ENCODE measurements around the gene YTHDF2. TPM values are rescaled to one million over a fixed set of nuclear protein-coding genes. Genes with fewer than 3 reads are reported as not detected.
"Not testable (repeated sequence)": the region's sequence is repeated elsewhere in the genome, so short reads cannot be mapped to it uniquely, and the experiment has no call there.

Gene YTHDF2
- polyA plus RNA-seq, 2 donors = 35.2 to 36.3 TPM

DNA sequence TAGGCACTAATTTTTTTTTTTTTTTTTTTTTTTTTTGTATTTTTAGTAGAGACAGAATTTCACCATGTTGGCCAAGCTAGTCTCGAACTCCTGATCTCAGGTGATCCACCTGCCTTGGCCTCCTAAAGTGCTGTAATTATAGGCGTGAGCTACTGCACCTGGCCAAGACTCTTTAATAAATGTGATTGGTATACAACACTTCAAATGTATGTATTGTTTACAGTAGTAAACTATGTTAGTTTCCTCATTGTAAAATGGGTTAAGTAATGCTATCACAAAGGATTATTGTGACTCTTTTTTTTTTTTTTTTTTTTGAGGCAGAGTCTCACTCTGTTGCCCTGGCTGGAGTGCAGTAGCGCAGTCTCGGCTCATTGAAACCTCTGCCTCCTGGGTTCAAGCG is 11.4 kb upstream of the YTHDF2 start:
- not testable (repeated sequence) for H3K4me1 ChIP-seq (ENCODE audit: control insufficient read depth in 2 of 2, insufficient read depth in 2 of 2, low read length in 1 of 2); H3K27ac ChIP-seq (ENCODE audit: low read depth in 2 of 2, low read length in 1 of 2); H3K27me3 ChIP-seq (ENCODE audit: control insufficient read depth in 1 of 2, insufficient read depth in 2 of 2, low read length in 2 of 2); H3K36me3 ChIP-seq (ENCODE audit: control insufficient read depth in 2 of 2, insufficient read depth in 2 of 2, low read length in 1 of 2); H3K4me3 ChIP-seq (ENCODE audit: low read depth in 1 of 2, low read length in 2 of 2); H3K9me3 ChIP-seq (ENCODE audit: control insufficient read depth in 2 of 2, insufficient read depth in 1 of 2, low read depth in 1 of 2, low read length in 1 of 2)
- WGBS, 2 donors = 87 to 93% methylated on average over 5 of the region's 5 CpGs

DNA sequence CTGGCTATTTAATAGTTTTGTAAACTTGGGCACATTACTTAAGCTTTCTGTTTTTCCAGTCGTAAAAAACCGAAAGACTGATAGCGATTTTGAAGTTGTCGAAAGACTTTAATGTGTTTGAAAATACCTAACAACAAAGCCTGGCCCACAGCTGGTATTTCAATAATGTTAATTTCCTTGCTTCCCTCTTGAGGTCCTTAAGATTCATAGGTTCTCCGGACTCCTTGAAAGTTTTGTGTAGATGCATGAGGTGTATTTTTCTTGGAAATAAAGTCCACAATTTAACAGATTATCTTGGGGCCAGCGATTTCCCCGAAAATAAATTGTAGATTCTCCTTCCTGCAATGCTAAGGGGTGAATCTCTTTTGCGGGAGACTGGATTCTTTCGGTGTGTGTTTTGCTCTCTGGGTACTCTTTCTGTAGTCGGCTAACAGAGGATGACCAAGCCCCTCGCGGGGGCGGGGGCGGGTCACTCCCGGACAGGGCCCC is 735 bp upstream of the YTHDF2 start:
- no peaks in the 10 kb centered on the region for H3K27me3 ChIP-seq (ENCODE audit: control insufficient read depth in 1 of 2, insufficient read depth in 2 of 2, low read length in 2 of 2)
- H3K27ac ChIP-seq (ENCODE audit: low read depth in 2 of 2, low read length in 1 of 2) = peak overlapping the region; percentile 94 to 97
- peaks cover 0 to 3% of the 10 kb centered on the region in 2 donors for H3K4me1 ChIP-seq (ENCODE audit: control insufficient read depth in 2 of 2, insufficient read depth in 2 of 2, low read length in 1 of 2)
- H3K36me3 ChIP-seq (ENCODE audit: control insufficient read depth in 2 of 2, insufficient read depth in 2 of 2, low read length in 1 of 2) = peaks cover 0 to 4% of the 10 kb centered on the region in 2 donors
- peak overlapping the region; percentile 89 to 92 for H3K4me3 ChIP-seq (ENCODE audit: low read depth in 1 of 2, low read length in 2 of 2)
- no peaks in the 10 kb centered on the region for H3K9me3 ChIP-seq (ENCODE audit: control insufficient read depth in 2 of 2, insufficient read depth in 1 of 2, low read depth in 1 of 2, low read length in 1 of 2)
- WGBS, 2 donors = 14 to 17% methylated on average over 15 of the region's 15 CpGs

DNA sequence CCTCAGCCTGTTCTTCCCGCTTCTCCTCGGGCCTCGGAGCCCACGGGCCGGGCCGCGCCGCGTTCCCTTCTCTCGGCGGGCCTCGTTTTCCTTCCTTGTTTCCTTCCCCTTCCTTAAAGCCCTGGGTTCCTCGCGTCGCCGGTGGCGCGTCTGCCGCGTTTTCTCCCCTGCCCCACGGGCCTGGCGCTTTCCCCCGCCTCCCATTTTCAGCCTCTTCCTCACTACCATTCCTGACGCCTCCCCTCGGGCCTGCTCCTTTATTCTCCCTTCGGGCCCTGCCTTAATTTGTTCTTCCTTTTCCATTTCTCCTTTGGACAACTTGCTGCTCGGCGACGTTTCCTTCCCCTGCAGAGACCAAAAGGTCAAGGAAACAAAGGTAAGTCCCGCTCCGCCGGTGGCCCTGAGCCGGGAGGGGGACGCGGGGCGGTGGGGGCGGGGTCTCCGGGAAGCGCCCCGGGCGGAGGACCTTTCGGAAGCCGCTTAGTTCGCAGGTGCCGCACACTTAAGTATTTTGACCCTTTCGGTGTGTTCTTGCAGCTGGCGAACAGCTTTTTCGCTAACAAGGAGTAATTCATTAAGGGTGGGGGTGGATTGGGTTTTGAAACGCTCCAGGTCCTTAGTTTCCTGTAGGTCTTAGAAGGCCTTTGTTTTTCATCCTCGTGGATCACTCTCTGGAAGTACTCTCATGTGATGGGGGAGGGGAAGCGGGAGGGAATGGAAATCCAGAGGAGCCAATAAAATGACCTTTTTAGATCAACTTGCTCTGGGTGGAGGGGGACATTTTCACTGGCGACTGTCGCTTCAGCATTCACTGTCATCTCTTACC is 780 bp downstream of the YTHDF2 start:
- Histone ChIP-seq H3K9me3 (ENCODE audit: control insufficient read depth in 2 of 2, insufficient read depth in 1 of 2, low read depth in 1 of 2, low read length in 1 of 2) (no peaks in the 10 kb centered on the region), H3K4me1 (ENCODE audit: control insufficient read depth in 2 of 2, insufficient read depth in 2 of 2, low read length in 1 of 2) (peaks cover 0 to 3% of the 10 kb centered on the region in 2 donors), H3K36me3 (ENCODE audit: control insufficient read depth in 2 of 2, insufficient read depth in 2 of 2, low read length in 1 of 2) (peaks cover 0 to 9% of the 10 kb centered on the region in 2 donors), H3K27ac (ENCODE audit: low read depth in 2 of 2, low read length in 1 of 2) (peak overlapping the region; percentile 97 to 98), H3K27me3 (ENCODE audit: control insufficient read depth in 1 of 2, insufficient read depth in 2 of 2, low read length in 2 of 2) (no peaks in the 10 kb centered on the region), H3K4me3 (ENCODE audit: low read depth in 1 of 2, low read length in 2 of 2) (peak overlapping the region; percentile 89 to 92)
- WGBS, 2 donors = 0% methylated on average over 53 of the region's 53 CpGs

DNA sequence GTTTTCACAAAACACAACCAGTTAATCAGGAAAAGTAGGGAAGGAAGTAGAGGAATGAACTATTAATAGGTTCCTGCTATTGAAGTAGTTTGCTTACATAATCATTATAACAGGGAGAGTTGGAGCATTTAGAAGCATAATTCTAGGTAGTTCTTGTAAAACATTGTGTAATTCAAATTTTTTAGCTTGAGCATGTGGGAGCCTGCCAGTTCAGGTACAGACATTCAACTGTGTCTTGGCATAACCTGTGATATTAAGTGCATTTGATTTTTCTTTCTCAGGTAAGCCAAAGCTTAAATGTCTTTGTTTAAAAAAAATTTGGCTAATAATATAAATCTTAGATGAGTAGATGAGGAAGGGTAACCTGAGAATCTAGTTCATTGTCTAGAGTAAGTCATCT is 3.4 kb downstream of the YTHDF2 start:
- H3K27me3 ChIP-seq (ENCODE audit: control insufficient read depth in 1 of 2, insufficient read depth in 2 of 2, low read length in 2 of 2) = no peaks in the 10 kb centered on the region
- no peak overlapping the region for H3K4me3 ChIP-seq (ENCODE audit: low read depth in 1 of 2, low read length in 2 of 2)
- H3K27ac ChIP-seq (ENCODE audit: low read depth in 2 of 2, low read length in 1 of 2) = no peak overlapping the region
- no peaks in the 10 kb centered on the region for H3K9me3 ChIP-seq (ENCODE audit: control insufficient read depth in 2 of 2, insufficient read depth in 1 of 2, low read depth in 1 of 2, low read length in 1 of 2)
- H3K36me3 ChIP-seq (ENCODE audit: control insufficient read depth in 2 of 2, insufficient read depth in 2 of 2, low read length in 1 of 2) = peaks cover 5 to 22% of the 10 kb centered on the region in 2 donors
- peaks cover 0 to 3% of the 10 kb centered on the region in 2 donors for H3K4me1 ChIP-seq (ENCODE audit: control insufficient read depth in 2 of 2, insufficient read depth in 2 of 2, low read length in 1 of 2)

DNA sequence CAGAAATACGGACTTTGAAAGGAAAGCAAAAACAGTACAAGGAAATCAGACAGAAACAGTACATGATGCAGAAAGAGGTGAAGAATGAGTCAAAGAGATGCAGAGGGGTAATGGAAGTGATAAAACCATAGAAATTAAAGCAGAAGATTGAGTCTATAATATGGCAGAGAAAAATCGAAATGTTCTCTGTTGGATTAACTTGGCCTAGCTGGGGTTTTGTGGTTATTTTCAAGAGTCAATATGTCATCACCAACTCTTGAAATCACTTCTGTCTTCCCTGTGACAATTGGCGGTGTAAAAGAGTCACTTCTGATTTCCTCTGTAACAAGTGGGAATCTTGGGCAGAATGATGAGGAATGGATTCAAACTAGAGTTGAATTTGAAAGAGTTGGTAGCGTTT is 7.4 kb downstream of the YTHDF2 start:
- peaks cover 5 to 21% of the 10 kb centered on the region in 2 donors for H3K36me3 ChIP-seq (ENCODE audit: control insufficient read depth in 2 of 2, insufficient read depth in 2 of 2, low read length in 1 of 2)
- H3K4me1 ChIP-seq (ENCODE audit: control insufficient read depth in 2 of 2, insufficient read depth in 2 of 2, low read length in 1 of 2) = no peaks in the 10 kb centered on the region
- no peaks in the 10 kb centered on the region for H3K9me3 ChIP-seq (ENCODE audit: control insufficient read depth in 2 of 2, insufficient read depth in 1 of 2, low read depth in 1 of 2, low read length in 1 of 2)
- H3K4me3 ChIP-seq (ENCODE audit: low read depth in 1 of 2, low read length in 2 of 2) = no peak overlapping the region
- H3K27ac ChIP-seq (ENCODE audit: low read depth in 2 of 2, low read length in 1 of 2) = no peak overlapping the region
- H3K27me3 ChIP-seq (ENCODE audit: control insufficient read depth in 1 of 2, insufficient read depth in 2 of 2, low read length in 2 of 2) = no peaks in the 10 kb centered on the region
- 57 to 61% methylated on average over 4 of the region's 4 CpGs for WGBS, 2 donors

DNA sequence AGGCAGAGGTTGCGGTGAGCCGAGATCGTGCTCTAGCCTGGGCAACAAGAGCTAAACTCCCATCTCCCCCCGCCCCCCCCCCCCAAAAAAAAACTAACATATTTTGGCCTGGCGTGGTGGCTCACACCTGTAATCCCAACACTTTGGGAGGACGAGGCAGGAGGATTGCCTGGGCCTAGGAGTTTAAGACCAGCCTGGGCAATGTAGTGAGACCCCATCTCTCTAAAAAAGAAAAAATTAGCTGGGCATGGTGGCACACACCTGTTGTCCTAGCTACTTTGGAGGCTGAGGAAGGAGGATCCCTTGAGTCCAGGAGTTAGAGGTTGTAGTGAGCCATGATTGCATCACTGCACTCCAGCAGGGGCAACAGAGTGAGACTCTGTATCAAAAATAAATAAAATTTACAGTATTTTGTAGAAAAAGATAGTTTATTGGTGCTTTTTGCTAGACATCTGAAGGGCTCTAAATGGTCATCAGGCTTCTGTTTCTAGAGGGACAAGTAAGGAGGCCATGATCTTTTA is 9.0 kb downstream of the YTHDF2 start:
- Histone ChIP-seq H3K27me3 (ENCODE audit: control insufficient read depth in 1 of 2, insufficient read depth in 2 of 2, low read length in 2 of 2) (no peaks in the 10 kb centered on the region), H3K4me1 (ENCODE audit: control insufficient read depth in 2 of 2, insufficient read depth in 2 of 2, low read length in 1 of 2) (no peaks in the 10 kb centered on the region)
- WGBS, 2 donors = 94 to 96% methylated on average over 6 of the region's 6 CpGs

DNA sequence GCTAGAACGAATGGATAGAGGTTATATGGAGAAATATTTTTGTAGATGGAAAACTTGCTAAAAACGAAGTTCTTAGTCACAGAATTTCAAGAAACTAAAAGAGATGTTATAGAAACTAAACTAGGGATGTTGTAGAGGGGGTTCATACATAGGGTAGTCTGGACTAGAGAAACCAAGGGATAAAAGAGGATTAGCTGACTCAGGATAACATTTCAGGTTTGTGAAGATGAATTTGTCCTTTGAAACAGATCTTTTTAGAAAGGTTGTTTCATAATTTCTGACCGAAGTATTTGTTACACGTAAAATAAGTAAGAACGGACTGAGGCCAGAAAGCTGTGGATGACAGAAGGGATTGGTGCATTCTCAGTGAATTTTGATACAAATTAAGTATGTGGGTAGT is 13.6 kb downstream of the YTHDF2 start:
- no peak overlapping the region for H3K4me3 ChIP-seq (ENCODE audit: low read depth in 1 of 2, low read length in 2 of 2)
- H3K4me1 ChIP-seq (ENCODE audit: control insufficient read depth in 2 of 2, insufficient read depth in 2 of 2, low read length in 1 of 2) = no peaks in the 10 kb centered on the region
- WGBS, 2 donors = 75 to 82% methylated on average over 5 of the region's 5 CpGs
- peaks cover 0 to 3% of the 10 kb centered on the region in 2 donors for H3K36me3 ChIP-seq (ENCODE audit: control insufficient read depth in 2 of 2, insufficient read depth in 2 of 2, low read length in 1 of 2)
- no peaks in the 10 kb centered on the region for H3K27me3 ChIP-seq (ENCODE audit: control insufficient read depth in 1 of 2, insufficient read depth in 2 of 2, low read length in 2 of 2)
- no peak overlapping the region for H3K27ac ChIP-seq (ENCODE audit: low read depth in 2 of 2, low read length in 1 of 2)
- H3K9me3 ChIP-seq (ENCODE audit: control insufficient read depth in 2 of 2, insufficient read depth in 1 of 2, low read depth in 1 of 2, low read length in 1 of 2) = no peaks in the 10 kb centered on the region

More for the DNA sequence above, 9.0 kb downstream of the YTHDF2 start:
- Histone ChIP-seq H3K9me3 (ENCODE audit: control insufficient read depth in 2 of 2, insufficient read depth in 1 of 2, low read depth in 1 of 2, low read length in 1 of 2) (no peaks in the 10 kb centered on the region), H3K36me3 (ENCODE audit: control insufficient read depth in 2 of 2, insufficient read depth in 2 of 2, low read length in 1 of 2) (peaks cover 5 to 21% of the 10 kb centered on the region in 2 donors), H3K4me3 (ENCODE audit: low read depth in 1 of 2, low read length in 2 of 2) (no peak overlapping the region), H3K27ac (ENCODE audit: low read depth in 2 of 2, low read length in 1 of 2) (no peak overlapping the region)

DNA sequence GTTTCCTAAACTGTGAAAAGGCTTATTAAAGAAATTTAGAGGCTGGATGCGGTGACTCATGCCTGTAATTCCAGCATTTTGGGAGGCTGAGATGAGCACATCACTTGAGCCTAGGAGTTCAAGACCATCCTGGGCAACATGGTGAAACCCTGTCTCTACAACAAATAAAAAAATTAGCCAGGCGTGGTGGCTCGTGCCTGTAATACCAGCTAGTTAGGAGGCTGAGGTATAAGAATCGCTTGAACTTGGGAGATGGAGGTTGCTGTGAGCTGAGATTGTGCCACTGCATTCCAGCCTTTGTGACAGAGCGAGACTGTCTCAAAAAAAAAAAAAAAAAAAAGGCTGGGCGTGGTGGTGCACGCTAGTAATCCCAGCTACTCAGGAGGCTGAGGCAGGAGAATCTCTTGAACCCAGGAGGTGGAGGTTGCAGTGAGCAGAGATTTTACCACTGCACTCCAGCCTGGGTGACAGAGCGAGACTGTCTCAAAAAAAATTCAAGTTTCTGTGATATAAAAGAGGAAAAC is 14.1 kb downstream of the YTHDF2 start:
- 77 to 82% methylated on average over 8 of the region's 8 CpGs for WGBS, 2 donors
- not testable (repeated sequence) for H3K4me3 ChIP-seq (ENCODE audit: low read depth in 1 of 2, low read length in 2 of 2); H3K4me1 ChIP-seq (ENCODE audit: control insufficient read depth in 2 of 2, insufficient read depth in 2 of 2, low read length in 1 of 2); H3K27ac ChIP-seq (ENCODE audit: low read depth in 2 of 2, low read length in 1 of 2); H3K36me3 ChIP-seq (ENCODE audit: control insufficient read depth in 2 of 2, insufficient read depth in 2 of 2, low read length in 1 of 2); H3K9me3 ChIP-seq (ENCODE audit: control insufficient read depth in 2 of 2, insufficient read depth in 1 of 2, low read depth in 1 of 2, low read length in 1 of 2); H3K27me3 ChIP-seq (ENCODE audit: control insufficient read depth in 1 of 2, insufficient read depth in 2 of 2, low read length in 2 of 2)

DNA sequence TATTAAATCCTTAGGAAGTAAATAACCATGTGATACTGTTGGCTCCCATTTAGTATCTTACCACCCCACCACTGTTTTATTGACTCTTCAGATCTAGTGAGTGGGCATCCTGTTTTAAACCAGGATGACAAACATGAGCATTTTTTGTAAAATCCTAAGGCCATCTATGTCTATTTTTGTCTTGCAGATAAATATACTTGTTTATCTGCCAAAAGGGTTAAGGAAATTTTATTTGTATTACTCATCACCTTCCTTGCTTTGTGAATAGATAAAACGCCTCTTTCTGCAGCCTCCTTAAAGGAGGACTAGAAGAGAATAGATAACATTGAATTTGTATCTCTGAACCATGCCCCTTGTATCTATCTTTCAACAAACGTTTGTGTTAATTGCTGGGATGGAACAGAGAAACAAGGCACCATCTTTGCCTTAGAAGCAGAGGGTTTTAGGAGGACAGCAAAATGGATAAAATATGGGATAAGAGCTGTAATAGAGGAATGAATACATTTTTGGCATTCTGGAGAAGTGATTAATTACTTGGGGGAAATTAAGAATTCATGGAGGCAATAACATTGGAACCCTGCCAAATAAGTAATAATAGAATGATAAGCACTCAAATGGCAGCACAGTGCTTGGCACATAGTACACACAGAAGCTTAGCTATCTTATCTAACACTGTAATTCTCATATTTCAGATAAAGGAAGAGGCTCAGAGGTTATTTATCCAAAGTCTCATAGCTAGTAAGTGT is 14.7 kb downstream of the YTHDF2 start:
- H3K27ac ChIP-seq (ENCODE audit: low read depth in 2 of 2, low read length in 1 of 2) = no peak overlapping the region
- no peaks in the 10 kb centered on the region for H3K4me1 ChIP-seq (ENCODE audit: control insufficient read depth in 2 of 2, insufficient read depth in 2 of 2, low read length in 1 of 2)

More for the DNA sequence above, 14.7 kb downstream of the YTHDF2 start:
- Histone ChIP-seq H3K9me3 (ENCODE audit: control insufficient read depth in 2 of 2, insufficient read depth in 1 of 2, low read depth in 1 of 2, low read length in 1 of 2) (no peaks in the 10 kb centered on the region), H3K27me3 (ENCODE audit: control insufficient read depth in 1 of 2, insufficient read depth in 2 of 2, low read length in 2 of 2) (no peaks in the 10 kb centered on the region), H3K4me3 (ENCODE audit: low read depth in 1 of 2, low read length in 2 of 2) (no peak overlapping the region), H3K36me3 (ENCODE audit: control insufficient read depth in 2 of 2, insufficient read depth in 2 of 2, low read length in 1 of 2) (peaks cover 0 to 1% of the 10 kb centered on the region in 2 donors)
- WGBS, 2 donors = 9 to 22% methylated on average over 2 of the region's 2 CpGs

Measured in esophagus (tissue), 2 donors.